ENCODE results near the gene ADAMTS7.
"Not testable (repeated sequence)": the region's sequence is repeated elsewhere in the genome, so short reads cannot be mapped to it uniquely, and the experiment has no call there.

Gene ADAMTS7

DNA sequence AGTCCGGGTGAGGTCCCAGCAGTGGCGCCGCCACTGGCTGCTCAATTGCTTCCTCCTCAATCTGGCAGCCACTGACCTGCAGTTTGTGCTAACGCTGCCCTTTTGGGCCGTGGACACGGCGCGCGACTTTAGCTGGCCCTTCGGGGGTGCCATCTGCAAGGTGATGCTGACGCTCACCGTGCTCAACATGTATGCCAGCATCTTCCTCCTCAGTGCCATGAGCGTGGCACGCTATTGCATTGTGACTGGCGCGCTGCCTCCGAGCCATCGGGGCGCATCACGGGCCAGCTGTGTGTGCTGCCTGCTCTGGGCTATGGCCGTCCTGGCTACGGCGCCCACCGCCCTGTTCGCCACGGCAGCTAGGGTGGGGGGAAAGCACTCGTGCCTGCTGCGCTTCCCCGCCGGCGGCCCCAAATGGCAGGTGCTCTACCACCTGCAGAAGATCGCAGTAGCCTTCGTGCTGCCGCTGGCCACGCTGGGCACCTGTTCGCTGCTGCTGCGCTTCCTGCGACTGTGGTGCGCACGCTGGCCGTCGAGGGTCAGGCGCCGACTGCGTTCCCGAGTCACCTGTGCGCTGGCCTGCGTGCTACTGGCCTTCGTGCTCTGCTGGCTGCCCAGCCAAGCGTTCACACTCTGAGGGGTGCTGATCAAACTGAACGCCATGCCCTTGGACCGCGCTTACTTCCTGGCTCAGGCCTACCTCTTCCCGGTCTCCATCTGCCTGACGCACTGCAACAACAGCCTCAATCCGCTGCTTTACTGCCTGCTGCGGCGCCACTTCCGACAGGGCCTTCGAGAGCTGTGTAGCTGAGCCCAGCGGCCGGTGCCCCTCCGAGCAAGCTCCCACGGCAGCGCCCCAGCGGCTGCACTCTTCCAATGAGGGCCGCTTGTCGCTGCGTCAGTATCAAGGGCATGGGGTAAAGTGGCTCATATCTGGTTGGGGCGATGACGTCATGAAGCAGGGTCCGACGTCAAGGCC lies 20.3 kb upstream of the ADAMTS7 start:
- no peak for DNase-seq

DNA sequence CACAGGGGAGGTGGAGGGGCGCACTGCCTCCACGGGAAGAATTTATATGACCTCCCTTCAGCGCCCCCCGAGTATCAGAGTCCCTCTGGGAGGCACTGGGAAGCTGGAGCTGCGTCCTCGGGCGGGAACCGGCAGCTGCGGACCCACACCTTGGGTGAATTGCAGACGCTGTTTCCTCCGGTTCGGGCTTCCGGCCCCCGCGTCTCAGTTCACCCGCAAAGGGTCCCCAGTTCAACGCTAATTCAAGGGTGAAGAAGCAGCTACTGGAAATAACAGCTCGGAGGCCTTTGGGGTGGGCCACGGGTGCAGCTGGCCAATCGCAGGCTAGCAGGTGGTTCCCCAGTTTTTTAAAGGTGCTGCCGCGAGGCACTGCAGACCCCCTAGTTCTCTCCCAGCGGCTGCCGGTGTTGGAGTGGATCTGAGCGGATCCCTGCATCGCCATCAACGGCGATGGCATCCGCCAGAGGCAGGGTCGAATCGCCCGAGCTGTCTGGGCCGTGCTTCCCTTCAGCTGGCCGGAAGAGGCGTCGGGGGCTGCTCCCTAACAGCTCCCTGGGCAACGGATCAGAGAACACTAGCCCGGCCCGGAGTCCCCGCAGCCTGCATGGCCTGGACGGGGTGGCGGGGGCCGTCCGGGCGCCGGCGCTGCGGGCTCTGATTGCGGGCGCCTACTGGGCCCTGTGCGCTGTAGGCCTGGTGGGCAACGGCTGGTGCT lies 19.4 kb upstream of the ADAMTS7 start:
- no peak for DNase-seq

DNA sequence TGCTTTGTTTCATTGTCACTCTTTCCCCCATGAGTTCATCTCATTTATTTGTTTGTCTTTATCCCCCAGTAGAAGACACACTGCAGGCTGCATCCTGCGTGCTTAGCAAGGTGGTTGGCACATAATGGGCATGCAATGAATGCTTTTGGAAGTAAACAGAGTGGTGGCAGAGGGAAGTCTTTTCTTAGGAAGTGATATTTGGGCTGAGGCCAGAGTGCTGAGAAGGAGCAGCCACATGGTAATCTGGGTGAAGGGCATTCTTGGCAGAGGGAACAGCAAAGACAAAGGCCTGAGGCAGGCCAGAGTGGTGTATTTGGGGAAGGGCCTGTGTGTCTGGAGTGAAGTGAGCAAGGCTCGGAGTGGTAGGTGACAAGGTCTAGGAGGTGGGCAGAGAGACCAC lies 17.7 kb upstream of the ADAMTS7 start:
- no peak for DNase-seq

DNA sequence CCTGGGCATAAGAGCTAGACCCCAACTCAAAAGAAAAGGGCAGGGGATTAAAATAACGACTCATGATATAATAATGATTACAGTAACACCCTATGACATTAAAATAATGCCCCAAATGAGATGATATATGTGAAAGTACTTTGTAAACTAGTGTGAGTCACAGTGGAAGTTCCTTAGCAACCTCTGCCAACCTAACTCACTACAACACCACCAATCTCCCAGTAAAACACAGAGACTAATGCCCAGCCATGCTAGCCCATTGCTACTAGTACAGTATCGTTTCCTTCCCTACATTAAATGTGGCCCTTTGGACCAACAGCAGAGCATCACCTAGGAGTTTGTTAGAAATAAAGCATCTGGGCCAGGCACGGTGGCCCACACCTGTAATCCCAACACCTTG lies 11.2 kb upstream of the ADAMTS7 start:
- no peak for DNase-seq

DNA sequence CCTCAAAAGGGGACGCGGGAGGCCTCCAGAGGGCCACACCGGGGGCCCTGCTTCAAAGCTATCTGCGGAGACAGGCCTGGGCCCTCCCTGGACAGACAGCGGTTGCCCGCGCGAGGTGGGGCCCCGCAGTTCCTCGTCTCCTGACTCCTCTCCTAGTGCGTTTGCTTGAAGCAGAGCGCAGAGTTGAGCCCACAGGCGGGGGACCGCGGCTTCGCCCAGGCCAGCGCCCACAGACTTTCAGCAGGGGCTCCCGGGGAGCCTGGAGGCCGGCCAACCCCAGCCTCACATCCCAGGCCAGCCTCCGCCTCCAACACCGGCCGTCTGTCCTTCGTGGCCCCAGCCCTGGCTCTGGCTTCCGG lies 540 bp upstream of the ADAMTS7 start:
- no peak for DNase-seq

DNA sequence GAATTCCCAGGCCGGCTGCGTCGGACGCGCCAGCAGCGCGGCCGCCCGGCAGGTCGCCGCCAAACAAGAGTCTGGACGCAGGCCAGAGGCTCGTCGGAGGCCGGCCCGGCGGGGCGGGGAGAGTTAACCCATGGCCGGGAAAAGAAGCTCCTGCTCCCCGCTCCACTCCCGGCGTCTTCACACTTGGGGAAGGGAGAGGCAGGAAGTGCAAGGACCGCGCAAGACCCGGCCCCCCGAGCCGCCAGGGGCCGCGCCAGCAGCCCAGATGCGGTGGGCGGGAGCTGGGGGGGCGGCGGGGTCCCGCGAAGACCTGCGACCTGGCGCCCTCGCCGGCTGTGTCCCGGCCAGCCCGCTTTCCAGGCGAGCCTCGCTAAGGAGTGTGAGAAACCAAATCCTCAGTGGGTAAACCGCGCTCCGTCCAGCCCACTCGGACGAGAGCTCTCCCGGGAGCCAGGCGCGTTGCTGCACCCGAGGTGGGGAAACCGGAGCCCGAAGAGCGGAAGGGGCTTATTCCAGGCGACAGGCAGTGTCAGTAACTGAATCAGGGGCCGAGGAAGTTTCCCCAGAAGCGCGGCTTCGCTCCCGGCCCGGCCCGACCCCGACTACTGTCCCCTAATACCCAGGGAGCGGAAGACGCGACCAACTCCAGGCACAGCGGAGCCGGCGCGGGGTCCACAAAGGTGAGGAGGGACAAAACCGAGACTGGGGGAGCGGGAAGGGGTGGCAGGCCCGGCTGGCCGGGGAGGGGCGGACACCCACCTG lies 721 bp downstream of the ADAMTS7 start:
- DNase-seq, result no peak

DNA sequence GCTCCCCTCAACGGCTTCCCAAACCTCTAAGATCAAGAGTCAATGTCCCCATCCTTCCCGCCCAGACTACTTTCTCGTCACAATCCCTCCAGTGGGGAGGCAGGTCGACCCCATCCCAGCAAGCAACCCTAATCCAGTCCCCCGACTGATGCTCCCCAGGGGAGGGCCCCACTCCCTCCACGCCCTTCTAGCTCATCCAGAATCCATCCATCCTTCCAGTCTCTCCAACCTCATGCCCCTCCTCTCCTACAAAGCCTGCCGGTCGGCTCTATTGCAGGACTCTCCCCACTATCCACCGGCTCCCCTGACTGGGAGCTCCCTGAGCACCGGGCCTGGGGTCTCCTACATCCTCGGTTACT lies 1.3 kb downstream of the ADAMTS7 start:
- no peak for DNase-seq

DNA sequence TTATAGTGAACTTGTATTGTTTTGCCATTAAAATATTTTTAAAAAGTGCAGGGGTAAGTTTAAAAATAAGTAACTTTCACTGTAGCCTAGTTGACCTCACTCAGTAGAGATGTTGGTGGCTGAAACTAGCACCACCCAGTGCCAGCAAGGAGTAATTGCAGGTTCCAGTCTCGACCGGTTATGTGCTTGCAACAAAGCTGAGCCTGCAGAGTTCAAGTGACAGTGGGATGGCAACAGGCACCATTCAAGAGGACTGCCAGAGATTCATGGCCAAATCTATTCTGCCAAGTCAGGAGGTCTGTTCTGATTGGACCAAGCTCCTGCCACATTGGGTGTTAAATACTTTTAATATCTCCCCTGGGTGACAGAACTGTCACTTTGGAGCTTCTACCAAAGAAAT lies 2.7 kb downstream of the ADAMTS7 start:
- DNase-seq, result peak in 1 of 2 experiments; percentile 28

DNA sequence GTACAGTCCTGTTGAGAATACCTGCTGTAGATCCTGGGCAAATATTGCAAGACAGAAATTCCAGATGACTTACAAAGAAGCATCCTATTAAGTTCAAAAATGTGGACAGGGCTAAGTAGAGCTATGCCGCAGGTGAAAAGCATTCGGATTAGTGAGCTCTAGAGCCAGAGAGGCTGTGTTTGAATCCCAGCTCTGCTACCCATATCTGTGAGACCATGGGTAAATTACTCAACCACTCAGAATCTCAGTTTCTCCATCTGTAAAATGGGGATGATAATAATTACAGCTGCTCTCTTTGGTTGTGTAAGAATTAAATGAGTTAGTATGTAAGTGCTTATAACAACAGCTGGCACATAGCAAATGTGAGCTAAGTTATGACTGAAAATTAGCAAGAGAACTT lies 3.9 kb downstream of the ADAMTS7 start:
- DNase-seq, result no peak

DNA sequence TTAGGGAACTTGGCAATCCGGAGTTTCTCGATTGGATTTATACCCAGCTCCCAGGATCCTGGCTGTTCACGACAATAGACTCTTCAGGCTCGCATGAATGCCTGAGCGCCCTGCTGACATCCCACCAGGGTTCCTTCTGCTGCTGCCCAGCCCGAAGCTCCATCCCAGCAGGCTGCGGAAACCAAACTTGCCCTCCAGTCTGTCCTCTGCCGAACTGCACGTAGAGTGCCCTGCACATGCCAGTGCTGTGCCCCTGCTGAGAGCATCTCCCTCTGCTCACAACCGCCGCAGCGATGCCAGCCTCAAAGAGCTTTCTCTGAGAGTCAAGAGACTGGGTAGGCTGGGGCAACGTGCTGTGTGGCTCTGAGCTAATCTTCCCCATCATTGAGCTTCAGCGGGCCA lies 6.9 kb downstream of the ADAMTS7 start:
- no peak for DNase-seq

DNA sequence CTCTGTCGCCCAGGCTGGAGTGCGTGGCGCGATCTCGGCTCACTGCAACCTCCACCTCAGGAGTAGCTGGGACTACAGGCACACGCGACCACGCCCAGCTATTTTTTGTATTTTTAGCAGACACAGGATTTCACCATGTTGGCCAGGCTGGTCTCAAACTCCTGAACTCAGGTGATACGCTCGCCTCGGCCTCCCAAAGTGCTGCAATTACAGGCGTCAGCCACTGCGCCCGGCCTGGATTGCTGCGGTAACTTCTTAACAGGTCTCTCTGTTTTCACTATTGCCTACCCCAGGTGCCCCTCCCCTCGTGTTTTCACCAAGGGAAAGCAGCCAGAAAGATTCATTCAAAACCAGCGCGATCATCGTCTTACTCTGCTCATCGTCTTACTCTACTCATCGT lies 10.5 kb downstream of the ADAMTS7 start:
- DNase-seq, result no peak

DNA sequence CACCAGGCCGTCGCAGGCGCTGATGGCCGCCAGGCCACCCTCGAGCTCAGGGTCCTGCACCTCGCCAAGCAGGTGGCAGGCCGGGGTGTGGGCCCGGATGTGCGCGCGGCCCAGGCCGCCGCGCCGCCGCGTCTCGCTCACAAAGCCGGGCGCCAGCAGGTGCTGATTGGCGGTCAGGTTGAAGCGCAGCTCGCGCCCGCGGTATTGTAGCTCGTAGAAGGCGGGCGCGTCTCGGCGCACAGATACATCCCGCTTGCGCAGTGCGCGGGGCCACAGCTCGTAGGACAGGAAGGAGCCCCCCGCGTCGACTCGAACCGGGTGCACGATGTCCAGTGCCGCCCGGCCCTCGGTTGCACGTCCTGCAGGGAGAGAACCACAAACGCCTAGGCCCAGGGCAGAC lies 11.1 kb downstream of the ADAMTS7 start:
- DNase-seq, result no peak

DNA sequence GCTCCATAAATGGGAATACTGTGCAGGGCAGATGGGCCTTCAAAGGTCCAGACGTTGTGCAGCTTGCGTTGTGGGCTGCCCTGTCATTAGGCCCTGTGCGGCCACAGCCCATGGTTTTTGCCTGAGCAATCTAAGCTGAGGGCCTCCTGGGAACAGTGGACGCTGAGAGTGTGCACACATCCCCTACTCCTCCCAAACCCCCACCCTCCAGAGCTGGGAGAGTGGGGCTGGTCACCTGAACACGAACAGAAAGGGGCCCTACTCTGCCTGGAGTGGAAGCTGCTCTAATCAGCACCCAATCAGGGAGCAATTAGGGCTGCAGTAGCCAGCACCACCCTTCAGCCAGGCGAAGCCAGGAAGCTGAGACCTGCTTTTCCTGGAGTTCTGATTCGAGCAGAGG lies 12.2 kb downstream of the ADAMTS7 start:
- not testable (repeated sequence) for DNase-seq

DNA sequence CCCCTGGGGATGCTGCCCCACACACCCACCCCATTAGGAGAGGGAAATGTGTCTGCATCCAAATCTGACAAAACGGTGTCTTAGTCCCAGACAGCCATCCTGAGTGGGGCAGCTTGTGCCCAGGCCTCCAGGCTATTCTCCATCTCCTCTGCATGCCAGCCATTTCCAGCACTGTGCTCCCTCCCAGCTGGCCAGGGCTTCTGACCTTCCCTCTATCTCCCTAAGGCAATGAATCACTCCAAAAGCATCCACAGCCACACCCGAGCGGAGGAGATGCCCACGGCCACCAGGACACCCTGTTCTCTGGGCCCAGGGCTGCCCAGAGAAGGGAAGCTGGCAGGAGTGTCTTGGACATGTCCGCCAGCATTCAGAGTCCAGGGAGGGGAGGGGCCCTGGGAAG lies 12.9 kb downstream of the ADAMTS7 start:
- peak; percentile 34 to 74 for DNase-seq

DNA sequence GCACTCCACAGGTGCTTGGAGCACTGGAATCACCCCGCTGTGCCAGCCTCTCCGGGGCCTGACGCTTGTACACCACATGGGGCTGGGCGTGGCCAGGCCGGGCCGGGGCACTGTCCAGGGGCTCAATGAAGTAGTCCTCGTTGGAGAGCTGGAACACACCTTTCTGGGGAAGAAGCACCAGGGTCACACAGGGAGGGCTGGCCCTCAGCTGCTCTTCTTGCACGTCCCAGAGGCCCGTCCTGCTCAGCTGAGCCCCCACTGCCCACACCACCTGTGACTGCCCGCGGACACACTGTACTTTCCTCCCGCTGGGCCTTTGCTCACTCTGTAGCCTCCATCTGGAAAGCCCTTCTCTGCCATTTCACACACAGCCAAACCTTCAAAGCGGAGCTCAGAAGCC lies 13.3 kb downstream of the ADAMTS7 start:
- DNase-seq, result no peak

DNA sequence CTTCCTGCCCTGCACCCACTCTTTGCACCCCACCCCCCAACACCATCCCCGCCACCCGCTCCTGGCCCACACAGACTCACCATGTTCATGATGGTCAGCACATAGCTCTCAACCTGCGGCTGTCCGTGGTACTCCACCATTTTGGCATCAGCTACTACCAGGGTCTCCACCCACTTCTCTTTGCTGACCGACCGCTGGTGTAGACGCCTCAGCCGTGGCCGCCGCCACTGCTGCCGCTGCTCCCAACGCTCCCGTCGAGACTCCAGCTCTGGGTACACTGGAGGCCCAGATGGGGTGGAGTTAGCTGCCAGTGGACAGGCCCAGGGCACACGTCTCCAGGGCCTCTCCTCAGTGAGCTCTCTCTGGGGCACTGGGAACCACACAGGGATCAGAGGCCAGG lies 14.8 kb downstream of the ADAMTS7 start:
- DNase-seq, result no peak

DNA sequence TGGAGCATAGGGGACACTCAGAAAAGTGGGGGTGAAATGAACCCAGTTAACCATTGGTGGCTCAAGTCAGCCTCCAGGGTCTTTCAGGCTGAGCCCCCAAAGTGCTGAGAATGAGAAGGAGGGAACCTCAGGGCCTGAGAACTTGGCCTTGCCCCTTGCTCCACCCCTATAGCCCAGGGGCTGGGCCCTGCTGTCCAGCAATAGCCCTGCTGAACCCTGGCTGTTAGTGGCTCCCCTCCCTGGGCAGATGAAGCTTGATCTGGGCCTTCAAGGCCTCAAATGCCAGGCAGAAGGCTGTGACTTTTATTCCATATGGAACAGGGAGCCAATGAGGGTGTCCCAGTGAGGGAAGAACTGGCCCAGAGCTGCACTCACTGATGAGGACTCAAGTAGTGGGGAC lies 16.2 kb downstream of the ADAMTS7 start:
- DNase-seq, result no peak

DNA sequence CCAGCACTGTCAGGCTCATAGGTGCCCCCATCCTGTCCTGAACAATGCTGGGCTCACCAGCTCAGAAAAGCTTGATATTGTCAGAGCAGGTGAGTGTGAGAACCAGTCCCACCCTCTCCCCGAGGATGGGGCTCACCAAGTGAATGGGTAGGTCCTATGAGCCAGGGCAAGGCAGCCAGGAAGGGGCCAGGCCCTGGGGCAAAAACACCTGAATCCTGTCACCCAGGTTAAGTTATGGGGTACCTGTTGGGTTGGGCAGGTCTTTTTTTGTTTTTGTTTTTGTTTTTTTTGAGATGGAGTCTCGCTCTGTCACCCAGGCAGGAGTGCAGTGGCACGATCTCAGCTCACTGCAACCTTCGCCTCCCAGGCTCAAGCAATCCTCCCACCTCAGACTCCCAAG lies 16.8 kb downstream of the ADAMTS7 start:
- not testable (repeated sequence) for DNase-seq

DNA sequence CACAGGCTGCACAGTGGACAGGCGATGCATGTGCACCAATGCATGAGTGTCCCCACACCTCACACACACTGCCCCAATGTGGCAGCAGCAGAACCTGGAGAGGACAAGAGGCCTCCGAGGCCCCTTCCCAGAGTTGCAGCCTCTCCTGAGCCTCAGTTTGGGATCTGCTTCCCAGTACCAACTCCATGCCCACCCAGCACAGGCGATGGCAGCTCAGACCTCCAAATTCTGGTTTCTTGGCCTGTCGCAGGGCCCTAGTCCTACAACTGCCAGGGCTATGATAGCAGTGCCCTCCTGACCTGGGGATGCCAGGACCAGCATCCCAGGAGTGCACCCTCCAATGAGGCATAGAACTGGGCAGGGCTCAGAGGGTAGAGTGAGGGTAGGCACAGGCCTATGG lies 19.9 kb downstream of the ADAMTS7 start:
- no peak for DNase-seq

DNA sequence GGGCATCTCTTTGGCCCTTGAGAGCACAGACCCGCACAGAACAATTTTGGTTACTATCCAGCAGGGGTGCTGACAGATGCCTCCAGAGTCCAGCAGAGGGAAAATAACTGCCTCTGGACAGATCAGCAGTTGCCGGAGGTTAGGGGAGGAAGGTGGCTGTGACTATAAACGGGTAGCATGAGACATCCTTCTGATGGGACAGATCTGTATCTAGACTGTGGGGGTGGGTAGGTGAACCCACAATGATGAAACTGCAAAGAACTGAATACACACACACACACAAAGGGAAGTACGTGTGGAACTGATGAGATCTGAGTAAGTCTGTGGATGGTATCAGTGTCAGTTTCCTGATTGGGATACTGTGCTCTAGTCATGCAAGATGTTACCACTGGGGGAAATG lies 21.2 kb downstream of the ADAMTS7 start:
- no peak for DNase-seq

DNA sequence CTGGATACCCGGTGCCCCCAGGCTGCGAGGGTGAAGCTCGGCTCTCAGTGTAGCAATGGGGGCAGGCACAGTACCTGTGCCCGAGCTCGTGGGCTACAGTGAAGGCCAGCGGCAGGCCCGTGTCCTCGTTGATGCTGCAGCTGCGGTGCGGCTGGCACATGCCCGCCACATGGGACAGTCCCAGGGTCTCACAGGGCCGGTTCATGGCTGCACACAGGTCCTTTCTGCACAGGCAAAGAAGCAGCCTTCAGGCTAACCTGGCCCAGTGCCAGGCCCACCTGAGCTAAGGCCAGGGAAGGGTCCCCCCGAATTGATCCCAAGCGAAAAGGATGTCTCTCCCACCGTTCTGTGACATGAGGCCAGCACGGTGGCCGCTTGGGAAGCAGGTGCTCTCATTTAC lies 21.6 kb downstream of the ADAMTS7 start:
- no peak for DNase-seq

DNA sequence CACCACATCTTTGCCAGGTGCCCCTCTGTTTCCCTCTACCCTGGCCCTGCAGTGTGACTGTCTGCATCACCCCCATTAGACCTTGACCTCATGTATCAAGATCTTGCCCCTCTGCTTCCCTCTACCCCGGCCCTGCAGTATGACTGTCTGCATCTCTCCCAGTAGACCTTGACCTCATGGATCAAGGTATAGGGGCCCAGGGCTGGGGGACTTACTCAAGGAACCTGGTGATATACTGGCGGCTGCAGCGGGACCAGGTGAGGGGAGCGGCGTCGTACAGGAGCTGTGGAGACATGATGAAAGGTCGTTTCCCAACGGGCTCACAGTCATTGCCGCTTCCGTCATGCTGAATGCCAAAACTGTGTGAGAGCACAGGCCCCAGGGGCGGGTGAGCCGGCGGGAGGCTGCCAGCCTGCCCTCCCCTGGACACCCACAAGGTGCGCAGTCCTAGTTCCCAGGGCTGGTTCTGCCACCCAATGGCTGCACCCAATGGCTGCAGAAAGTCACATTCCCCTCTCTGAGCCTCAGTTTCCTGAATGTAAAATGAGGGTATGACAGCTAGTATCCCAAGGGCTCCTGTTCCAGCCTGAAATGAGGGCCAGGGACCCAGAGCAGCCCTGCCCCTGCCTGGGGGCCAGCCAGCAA lies 23.1 kb downstream of the ADAMTS7 start:
- DNase-seq, result no peak

DNA sequence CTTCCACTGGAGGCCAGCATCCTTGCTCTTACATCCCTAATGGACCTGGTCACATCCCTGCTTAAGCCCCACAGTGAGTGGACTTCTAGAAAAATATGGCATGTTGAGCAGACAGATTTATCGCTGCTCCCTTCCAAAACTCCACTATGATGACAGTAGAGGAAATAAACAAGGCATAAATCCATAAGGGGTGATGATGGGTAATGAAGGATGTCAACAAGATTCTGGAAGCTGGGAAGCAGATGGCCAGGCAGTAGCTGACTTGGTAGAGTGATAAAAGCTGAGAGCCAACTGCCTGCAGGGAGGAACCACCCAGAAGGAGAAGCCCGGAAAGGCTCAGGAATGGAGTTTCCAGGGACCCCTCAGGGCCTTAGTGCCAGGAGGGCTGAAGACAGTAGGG lies 28.9 kb downstream of the ADAMTS7 start:
- not testable (repeated sequence) for DNase-seq

Data from SW 1271 (cell line).